Bronchial epithelial cell (primary cell): Measurements from ENCODE around the gene WDR64. TPM values are rescaled to one million over a fixed set of nuclear protein-coding genes. Genes with fewer than 3 reads are reported as not detected.

Source experiments
- DNase-seq: peaks from one replicate; pipeline ENCODE4 v3.0.0-alpha.2; 2010; ENCODE audit warnings: low read depth
- FAIRE-seq: peaks from 2 replicates; lab custom pipeline; 2011; peaks lifted over from hg19 to GRCh38; lab: Jason Lieb, UNC
- H3K27me3 ChIP-seq: 2 replicates; pipeline ENCODE4 v1.5.1; 2011; ENCODE audit warnings: low read length; ENCODE audit not compliant: control insufficient read depth, insufficient read depth
- H3K36me3 ChIP-seq: 2 replicates; pipeline ENCODE4 v1.5.1; 2011; ENCODE audit warnings: low read length; ENCODE audit not compliant: control insufficient read depth, insufficient read depth
- H3K4me3 ChIP-seq: 2 replicates; pipeline ENCODE4 v1.5.1; 2011; ENCODE audit warnings: mild to moderate bottlenecking, low read depth, low read length, control low read depth
- CTCF ChIP-seq: IDR thresholded peaks from 2 replicates; pipeline ENCODE4 v1.5.1; 2011; ENCODE audit warnings: mild to moderate bottlenecking, moderate library complexity, low read length, control low read depth, inconsistent platforms; ENCODE audit not compliant: insufficient read depth, severe bottlenecking
- total RNA-seq: library from RNA; depleted of rRNA; stranded (reverse); fragments of >200 nt; gene quantifications from 2 replicates; pipeline ENCODE4 v1.2.1, GENCODE V29; 2014

WDR64 gene
- total RNA-seq, 1 donor from 2014 or later, result not detected

GRCh38 chr1:241834733-241835377, 182.8 kb downstream of the WDR64 start:
- H3K27me3 ChIP-seq, result no peaks in the 10 kb centered on the region
- no peak overlapping the region for H3K4me3 ChIP-seq
- DNase-seq (peak; percentile 52), FAIRE-seq (no peak)
- H3K36me3 ChIP-seq, result no peaks in the 10 kb centered on the region
- peak; percentile 57 for TF ChIP-seq CTCF

- no peaks in the 10 kb centered on the region for H3K27me3 ChIP-seq
- no peaks in the 10 kb centered on the region for H3K36me3 ChIP-seq
- TF ChIP-seq CTCF, result no peak
- no peak overlapping the region for H3K4me3 ChIP-seq
- peak; percentile 49 for DNase-seq
- FAIRE-seq, result no peak
Observed at GRCh38 chr1:241836941-241837340, 184.9 kb downstream of the WDR64 start.

DNA sequence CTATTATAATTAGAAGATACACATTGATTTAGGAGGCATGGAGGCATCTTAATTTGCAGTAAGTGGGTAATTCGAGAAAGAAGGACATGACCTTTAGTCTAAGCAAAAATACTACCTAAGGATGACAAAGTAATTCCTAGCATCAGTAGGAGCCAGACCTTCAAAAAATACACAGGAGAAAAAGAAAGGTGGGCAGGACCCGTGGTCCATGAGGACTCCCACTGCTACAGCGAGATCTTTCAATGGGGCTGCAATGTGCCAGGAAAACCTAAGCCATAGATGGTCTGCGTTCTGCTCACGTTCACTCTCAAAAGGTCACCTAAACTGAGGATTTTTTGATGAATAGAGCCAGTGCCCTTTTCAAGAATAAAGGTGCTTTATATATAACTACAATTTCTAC, 185.3 kb downstream of the WDR64 start:
- no peaks in the 10 kb centered on the region for H3K36me3 ChIP-seq
- FAIRE-seq (no peak), DNase-seq (no peak)
- no peak overlapping the region for H3K4me3 ChIP-seq
- H3K27me3 ChIP-seq, result no peaks in the 10 kb centered on the region
- no peak for TF ChIP-seq CTCF

GRCh38 chr1:241837901-241838300, 185.8 kb downstream of the WDR64 start:
- Histone ChIP-seq H3K27me3 (no peaks in the 10 kb centered on the region), H3K4me3 (no peak overlapping the region), H3K36me3 (no peaks in the 10 kb centered on the region)
- DNase-seq, result peak; percentile 13
- TF ChIP-seq CTCF, result no peak
- FAIRE-seq, result no peak

DNA sequence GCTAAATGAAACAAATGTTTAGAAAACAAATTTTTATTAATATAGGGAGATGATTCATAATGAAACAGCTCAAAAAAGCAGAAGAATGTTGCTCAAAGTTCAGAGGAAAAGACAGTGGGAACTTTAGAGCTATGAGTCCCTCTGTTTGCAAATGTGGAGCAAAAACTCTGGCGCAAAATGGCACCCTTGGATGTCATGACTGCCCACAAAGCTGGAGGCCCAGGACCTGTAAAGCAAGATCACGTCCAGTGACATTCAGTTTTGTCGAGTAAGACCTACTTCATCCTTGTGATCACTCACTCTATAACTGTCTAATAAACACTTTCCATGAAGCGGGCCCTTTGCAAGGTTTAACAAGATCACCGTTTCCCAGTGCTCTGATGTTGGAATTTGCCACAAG, 186.8 kb downstream of the WDR64 start:
- no peak for TF ChIP-seq CTCF
- Histone ChIP-seq H3K4me3 (no peak overlapping the region), H3K27me3 (no peaks in the 10 kb centered on the region), H3K36me3 (no peaks in the 10 kb centered on the region)
- no peak for FAIRE-seq
- no peak for DNase-seq

DNA sequence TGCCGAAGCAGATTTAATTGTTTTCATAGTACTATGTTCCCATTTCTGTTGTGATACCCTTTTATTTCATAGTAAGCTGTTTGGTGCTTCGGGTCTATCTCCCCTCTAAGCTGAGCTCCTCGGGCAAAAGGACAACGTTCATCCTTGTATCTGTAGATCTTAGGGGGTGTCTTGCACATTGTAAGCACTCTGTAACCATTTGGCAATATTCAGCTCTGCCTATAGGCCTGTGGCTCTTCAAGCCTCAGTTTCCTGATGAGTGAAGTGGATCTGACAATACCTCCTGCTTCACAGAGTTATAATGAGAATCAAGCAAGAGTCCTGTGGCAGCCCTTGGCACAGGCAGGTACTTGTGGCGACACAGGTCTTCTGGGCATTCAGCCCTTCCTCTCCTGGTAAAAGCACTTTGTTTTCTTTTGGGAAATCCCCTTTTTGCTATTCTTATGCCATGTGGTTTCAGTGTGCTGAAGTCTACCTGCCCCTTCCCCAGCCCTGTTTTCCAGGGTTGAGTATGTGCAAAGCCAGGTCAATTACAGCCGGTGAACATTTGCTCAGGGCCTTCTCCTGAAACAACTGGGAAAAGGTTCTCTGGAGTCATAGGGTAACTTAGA, 187.4 kb downstream of the WDR64 start:
- no peaks in the 10 kb centered on the region for H3K27me3 ChIP-seq
- DNase-seq, result no peak
- no peak overlapping the region for H3K4me3 ChIP-seq
- no peak for FAIRE-seq
- H3K36me3 ChIP-seq, result no peaks in the 10 kb centered on the region
- no peak for TF ChIP-seq CTCF
